Measurements from ENCODE around the gene LYG1.

DNA sequence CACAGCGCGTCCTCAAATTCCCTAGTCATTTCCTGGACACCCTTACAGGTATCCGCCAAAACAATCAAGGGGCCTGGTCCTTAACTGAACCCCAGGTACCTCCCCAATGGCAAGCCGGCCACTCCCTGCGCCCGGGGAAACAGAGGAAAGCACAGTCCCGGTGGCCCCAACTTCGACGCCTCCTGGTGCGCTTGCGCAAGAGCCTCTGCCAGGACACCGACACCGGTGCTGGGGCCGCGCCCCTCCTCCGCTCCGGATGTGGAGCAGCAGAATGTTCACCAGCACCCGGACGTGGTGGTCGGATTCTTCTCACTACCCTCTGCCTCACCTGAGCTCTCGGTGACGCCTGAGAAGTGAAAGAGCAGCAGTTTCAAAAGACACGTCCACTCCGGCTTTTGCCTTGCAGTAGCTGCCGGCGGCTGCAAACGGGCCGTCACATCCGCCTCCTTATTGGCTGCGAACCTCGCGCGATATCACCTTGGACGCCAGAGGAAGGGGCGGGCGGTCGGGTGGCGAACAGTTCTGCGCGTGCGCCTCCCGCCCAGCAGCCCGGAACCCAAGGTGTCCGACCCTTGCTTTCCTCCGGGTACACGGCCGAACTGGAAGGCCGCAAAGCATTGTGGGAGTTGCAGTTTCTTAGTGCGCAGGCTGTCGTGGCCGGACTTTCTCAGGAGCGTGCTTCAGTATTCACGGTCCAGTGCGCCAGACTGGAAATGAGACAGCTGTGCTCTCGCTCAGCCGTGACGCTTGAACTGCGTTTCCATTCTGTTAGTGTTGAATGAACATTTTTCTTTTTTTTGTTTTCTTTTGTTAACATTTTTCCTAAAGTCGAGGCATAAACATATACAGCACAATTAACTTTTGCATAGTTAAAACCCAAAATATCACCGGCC lies 35.2 kb upstream of the LYG1 start, which contains the start of gene TXNDC9:
- TF ChIP-seq POLR2A (IDR thresholded peaks at IDR 0.05; ENCODE audit: low read length) (peak; percentile 93), GATA1 (IDR thresholded peaks at IDR 0.05; ENCODE audit: low read depth, low read length) (no peak)
